HEK293 (cell line): Measurements from ENCODE around the gene PRTG.

Source experiments
- CTCF ChIP-seq: fragments of 450-650 bp; formaldehyde crosslinking; IDR thresholded peaks from 2 replicates; pipeline ENCODE4 v1.5.1; 2016; ENCODE audit warnings: missing biosample characterization, missing genetic modification characterization
- SALL2 ChIP-seq: fragments of 450-650 bp; formaldehyde crosslinking; IDR thresholded peaks from 2 replicates; pipeline ENCODE4 v1.5.0; 2017; ENCODE audit warnings: missing biosample characterization, mild to moderate bottlenecking, missing genetic modification characterization, borderline replicate concordance
- TSHZ1 ChIP-seq: fragments of 450-650 bp; formaldehyde crosslinking; IDR thresholded peaks from 2 replicates; pipeline ENCODE4 v1.5.1; 2016; ENCODE audit warnings: missing biosample characterization, missing genetic modification characterization, borderline replicate concordance
- YY1 ChIP-seq: fragments of 450-650 bp; formaldehyde crosslinking; IDR thresholded peaks from 2 replicates; pipeline ENCODE4 v1.5.1; 2018; ENCODE audit warnings: missing biosample characterization, missing genetic modification characterization
- ZNF169 ChIP-seq: fragments of 450-650 bp; formaldehyde crosslinking; IDR thresholded peaks from 2 replicates; pipeline ENCODE4 v1.5.1; 2016; ENCODE audit warnings: missing biosample characterization, missing genetic modification characterization
- ZNF174 ChIP-seq: fragments of 450-650 bp; formaldehyde crosslinking; IDR thresholded peaks from 2 replicates; pipeline ENCODE4 v1.5.0; 2017; ENCODE audit warnings: missing biosample characterization, mild to moderate bottlenecking, missing genetic modification characterization
- ZNF274 ChIP-seq, 2 experiments: fragments of 200-500 bp in 1 of 2; fragments of 450-650 bp in 1 of 2; sonication (Bioruptor generic) in 1 of 2; formaldehyde crosslinking in 1 of 2; IDR thresholded peaks; 2 replicates each; pipeline versions ENCODE4 v1.5.1 to v1.6.1; 2014 to 2016; ENCODE audit warnings: borderline replicate concordance in 1 of 2, inconsistent platforms in 1 of 2, low read length in 1 of 2, missing biosample characterization in 1 of 2, missing genetic modification characterization in 1 of 2
- ZNF521 ChIP-seq: fragments of 450-650 bp; formaldehyde crosslinking; IDR thresholded peaks from 2 replicates; pipeline ENCODE4 v1.5.1; 2017; ENCODE audit warnings: missing biosample characterization, mild to moderate bottlenecking, missing genetic modification characterization
- ZNF558 ChIP-seq: fragments of 450-650 bp; formaldehyde crosslinking; IDR thresholded peaks from 2 replicates; pipeline ENCODE4 v1.5.1; 2016; ENCODE audit warnings: missing biosample characterization, missing genetic modification characterization
- ZNF677 ChIP-seq: fragments of 450-650 bp; IDR thresholded peaks from 2 replicates; pipeline ENCODE4 v1.5.0; 2018; ENCODE audit warnings: missing biosample characterization, mild to moderate bottlenecking, missing genetic modification characterization, moderate library complexity
- TF ChIP-seq, protein P1 (sequence below): fragments of 450-650 bp; formaldehyde crosslinking; IDR thresholded peaks from 2 replicates; pipeline ENCODE4 v1.5.1; 2016; ENCODE audit warnings: missing biosample characterization, missing genetic modification characterization

DNA sequence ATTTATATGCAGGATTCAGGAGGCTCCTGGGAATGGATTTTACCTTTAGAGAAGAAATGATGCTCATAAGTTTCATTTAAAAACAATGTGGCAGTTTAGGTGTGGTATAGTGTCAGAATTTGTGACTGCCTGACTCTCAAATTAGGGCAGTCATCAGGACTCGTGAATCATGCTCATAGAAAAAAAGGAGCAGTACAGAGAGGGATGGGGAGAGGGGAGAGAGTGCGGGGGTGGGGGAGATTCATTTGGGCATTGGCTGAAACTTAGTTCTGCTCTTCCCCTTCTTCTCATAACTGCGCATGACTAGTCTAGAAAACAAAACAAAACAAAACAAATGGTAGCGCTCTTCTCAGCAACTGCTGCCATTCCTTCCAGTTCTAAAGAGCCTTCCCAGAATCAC lies 44.3 kb downstream of the PRTG start:
- TF ChIP-seq YY1 (tag by site-specific recombination) = no peak
- no peak for TF ChIP-seq ZNF677 (tag by site-specific recombination)
- no peak for TF ChIP-seq SALL2 (tag by site-specific recombination)
- TF ChIP-seq ZNF169 (tag by site-specific recombination) = no peak
- no peak for TF ChIP-seq CTCF (tag by site-specific recombination)
- no peak for TF ChIP-seq ZNF174
- TF ChIP-seq TSHZ1 (tag by site-specific recombination) = no peak
- TF ChIP-seq, protein P1, sequence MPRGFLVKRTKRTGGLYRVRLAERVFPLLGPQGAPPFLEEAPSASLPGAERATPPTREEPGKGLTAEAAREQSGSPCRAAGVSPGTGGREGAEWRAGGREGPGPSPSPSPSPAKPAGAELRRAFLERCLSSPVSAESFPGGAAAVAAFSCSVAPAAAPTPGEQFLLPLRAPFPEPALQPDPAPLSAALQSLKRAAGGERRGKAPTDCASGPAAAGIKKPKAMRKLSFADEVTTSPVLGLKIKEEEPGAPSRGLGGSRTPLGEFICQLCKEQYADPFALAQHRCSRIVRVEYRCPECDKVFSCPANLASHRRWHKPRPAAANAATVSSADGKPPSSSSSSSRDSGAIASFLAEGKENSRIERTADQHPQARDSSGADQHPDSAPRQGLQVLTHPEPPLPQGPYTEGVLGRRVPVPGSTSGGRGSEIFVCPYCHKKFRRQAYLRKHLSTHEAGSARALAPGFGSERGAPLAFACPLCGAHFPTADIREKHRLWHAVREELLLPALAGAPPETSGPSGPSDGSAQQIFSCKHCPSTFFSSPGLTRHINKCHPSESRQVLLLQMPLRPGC (tag by site-specific recombination) = no peak
- TF ChIP-seq ZNF521 (tag by site-specific recombination) = no peak
- TF ChIP-seq ZNF274 (IDR thresholded peaks at IDR 0.05; ENCODE audit: low read length) = no peak
- no peak for TF ChIP-seq ZNF274 (tag by site-specific recombination; IDR thresholded peaks at IDR 0.05; ENCODE audit: borderline replicate concordance)
- no peak for TF ChIP-seq ZNF558 (tag by site-specific recombination)
